Skeletal muscle satellite cell (primary cell): ENCODE results near the gene A2M.

Experiments
- H3K27me3 ChIP-seq: 2 replicates; pipeline ENCODE4 v1.7.0; 2013; ENCODE audit warnings: low read length; ENCODE audit not compliant: control insufficient read depth, insufficient read depth
- H3K36me3 ChIP-seq: 2 replicates; pipeline ENCODE4 v1.7.0; 2013; ENCODE audit warnings: mild to moderate bottlenecking, control low read depth, low read length; ENCODE audit not compliant: insufficient read depth
- H3K4me1 ChIP-seq: 2 replicates; pipeline ENCODE4 v1.7.0; 2013; ENCODE audit warnings: low read length; ENCODE audit not compliant: control insufficient read depth, insufficient read depth
- H3K4me2 ChIP-seq: 2 replicates; pipeline ENCODE4 v1.7.0; 2013; ENCODE audit warnings: mild to moderate bottlenecking, low read length
- H3K4me3 ChIP-seq: 2 replicates; pipeline ENCODE4 v1.7.0; 2013; ENCODE audit warnings: low read length
- H3K9ac ChIP-seq: 2 replicates; pipeline ENCODE4 v1.7.0; 2013; ENCODE audit warnings: mild to moderate bottlenecking, low read depth, low read length, moderate library complexity
- H3K9me3 ChIP-seq: replicated peaks from 2 replicates; pipeline ENCODE4 v1.7.0; 2013; ENCODE audit warnings: mild to moderate bottlenecking, control low read depth, low read length

A2M gene

DNA sequence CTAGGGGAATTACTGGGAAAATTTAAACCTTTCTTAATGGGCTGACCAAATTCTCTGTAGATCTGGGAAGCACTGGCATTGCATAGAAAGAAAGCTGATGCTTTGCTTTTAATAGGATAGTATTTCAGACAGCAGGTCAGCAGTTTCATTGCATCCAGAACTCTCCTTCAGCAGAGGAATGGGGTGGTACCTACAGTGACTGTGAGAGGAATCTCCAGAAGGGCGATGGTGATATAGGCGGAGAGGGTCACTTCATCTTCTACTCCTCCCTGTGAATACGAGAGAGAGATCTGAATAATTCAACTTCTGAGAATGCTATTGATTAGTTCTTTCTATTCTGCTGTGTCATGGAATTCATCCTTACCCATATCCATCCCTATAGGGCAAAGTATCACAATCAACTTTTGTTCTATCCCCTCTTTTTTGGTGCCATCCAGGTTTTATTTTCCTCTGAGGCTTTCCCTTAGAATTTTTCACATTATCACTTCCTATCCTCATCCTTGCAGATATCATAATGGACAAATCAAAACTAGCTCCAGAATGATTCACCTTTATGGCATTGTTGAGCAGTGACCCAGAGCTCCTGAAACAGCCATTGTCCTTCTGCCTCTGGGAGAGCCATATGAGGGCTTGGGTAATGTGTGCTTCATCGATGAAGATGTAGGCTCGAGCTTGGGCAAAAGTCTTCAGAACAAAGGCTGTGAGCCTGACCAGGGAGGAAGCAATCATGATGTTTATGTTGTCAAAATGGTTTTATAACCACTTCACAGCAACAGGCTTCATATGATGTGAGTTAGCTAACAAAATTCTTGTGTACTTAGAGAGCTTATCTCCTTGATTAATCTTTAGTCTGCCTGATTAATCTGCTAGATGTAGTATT is 38.3 kb downstream of the A2M start:
- H3K4me2 ChIP-seq = no peak overlapping the region
- no peaks in the 10 kb centered on the region for H3K27me3 ChIP-seq
- H3K4me3 ChIP-seq = no peak overlapping the region
- no peaks in the 10 kb centered on the region for H3K4me1 ChIP-seq
- no peaks in the 10 kb centered on the region for H3K9me3 ChIP-seq
- H3K36me3 ChIP-seq = no peaks in the 10 kb centered on the region
- H3K9ac ChIP-seq = no peak overlapping the region

- no peaks in the 10 kb centered on the region for H3K36me3 ChIP-seq
- H3K4me3 ChIP-seq = no peak overlapping the region
- H3K4me1 ChIP-seq = no peaks in the 10 kb centered on the region
- H3K9ac ChIP-seq = no peak overlapping the region
- no peak overlapping the region for H3K4me2 ChIP-seq
- H3K9me3 ChIP-seq = no peaks in the 10 kb centered on the region
- no peaks in the 10 kb centered on the region for H3K27me3 ChIP-seq
These were observed 39.0 kb downstream of the A2M start for GRCh38 chr12:9076733-9077132.

DNA sequence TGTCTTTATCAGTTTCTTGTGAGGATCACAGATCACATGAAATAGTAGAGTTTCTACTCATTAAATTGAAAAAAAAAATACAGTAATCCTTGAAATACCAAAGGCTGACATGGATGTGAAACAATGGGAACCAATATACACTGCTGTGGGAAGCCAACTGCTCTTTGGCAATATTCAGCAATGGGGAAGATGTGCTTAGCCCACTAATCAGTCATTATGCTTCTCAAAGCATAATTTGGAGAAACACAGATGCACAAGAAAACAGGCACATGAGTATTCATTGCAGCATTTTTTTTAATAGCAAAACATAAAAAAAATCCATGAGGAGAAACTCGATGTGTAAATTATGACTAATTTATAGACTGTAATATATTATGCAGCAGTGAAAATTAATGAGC is 40.6 kb downstream of the A2M start:
- Histone ChIP-seq H3K9ac (no peak overlapping the region), H3K36me3 (no peaks in the 10 kb centered on the region), H3K4me3 (no peak overlapping the region), H3K27me3 (no peaks in the 10 kb centered on the region), H3K4me2 (no peak overlapping the region), H3K9me3 (no peaks in the 10 kb centered on the region), H3K4me1 (no peaks in the 10 kb centered on the region)

DNA sequence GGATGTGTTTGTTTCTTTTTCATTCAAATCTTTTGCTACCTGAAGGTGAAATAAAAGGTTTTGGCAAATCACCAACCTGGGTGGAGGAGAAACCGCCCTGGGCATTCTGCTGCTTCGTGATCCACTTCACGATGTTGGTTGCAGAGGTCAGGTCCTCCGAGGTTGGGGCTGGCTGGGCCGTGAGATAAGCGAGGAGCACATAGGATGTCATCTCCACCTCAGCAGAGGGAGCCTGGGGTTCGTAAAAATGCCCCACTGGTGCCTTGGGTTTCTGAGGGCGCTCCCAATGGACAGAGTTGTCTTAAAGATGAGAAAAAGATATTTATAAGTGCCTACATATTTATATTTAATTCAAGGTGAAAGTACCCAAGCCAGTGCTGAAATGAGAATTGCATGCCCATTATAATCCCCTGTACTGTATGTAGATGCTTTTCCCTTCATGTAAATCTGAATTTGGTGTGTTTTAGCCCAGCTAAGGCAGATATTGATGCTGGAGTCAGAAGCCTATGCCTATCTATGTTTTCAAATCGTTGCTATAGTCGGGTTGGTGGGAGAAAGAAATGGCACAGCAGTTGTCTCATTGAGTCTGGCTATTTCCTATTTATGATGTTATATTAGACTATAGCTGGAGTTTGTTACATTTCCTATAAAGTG is 41.1 kb downstream of the A2M start:
- Histone ChIP-seq H3K9me3 (no peaks in the 10 kb centered on the region), H3K4me3 (no peak overlapping the region), H3K4me2 (no peak overlapping the region), H3K4me1 (no peaks in the 10 kb centered on the region), H3K9ac (no peak overlapping the region), H3K36me3 (no peaks in the 10 kb centered on the region), H3K27me3 (no peaks in the 10 kb centered on the region)

DNA sequence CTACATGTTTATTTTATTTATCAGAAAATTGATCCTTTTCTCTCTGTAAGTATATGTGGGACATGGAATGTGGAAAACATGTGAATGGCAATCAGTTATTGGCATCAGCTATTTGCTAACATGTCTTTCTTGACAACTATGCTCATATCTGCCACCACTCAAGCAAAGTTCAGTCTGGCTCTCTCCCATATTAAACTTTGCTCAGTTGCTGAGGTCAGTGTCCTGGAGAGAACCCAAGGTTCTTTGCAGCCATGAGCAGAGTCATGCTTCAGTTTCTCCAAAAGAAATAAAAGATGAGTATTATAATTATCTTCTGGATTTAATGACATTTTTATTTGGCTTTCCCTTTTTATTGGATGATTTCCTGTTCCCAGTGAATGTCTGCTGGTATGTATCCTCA is 42.6 kb downstream of the A2M start:
- Histone ChIP-seq H3K4me3 (no peak overlapping the region), H3K4me2 (no peak overlapping the region), H3K9ac (no peak overlapping the region)

DNA sequence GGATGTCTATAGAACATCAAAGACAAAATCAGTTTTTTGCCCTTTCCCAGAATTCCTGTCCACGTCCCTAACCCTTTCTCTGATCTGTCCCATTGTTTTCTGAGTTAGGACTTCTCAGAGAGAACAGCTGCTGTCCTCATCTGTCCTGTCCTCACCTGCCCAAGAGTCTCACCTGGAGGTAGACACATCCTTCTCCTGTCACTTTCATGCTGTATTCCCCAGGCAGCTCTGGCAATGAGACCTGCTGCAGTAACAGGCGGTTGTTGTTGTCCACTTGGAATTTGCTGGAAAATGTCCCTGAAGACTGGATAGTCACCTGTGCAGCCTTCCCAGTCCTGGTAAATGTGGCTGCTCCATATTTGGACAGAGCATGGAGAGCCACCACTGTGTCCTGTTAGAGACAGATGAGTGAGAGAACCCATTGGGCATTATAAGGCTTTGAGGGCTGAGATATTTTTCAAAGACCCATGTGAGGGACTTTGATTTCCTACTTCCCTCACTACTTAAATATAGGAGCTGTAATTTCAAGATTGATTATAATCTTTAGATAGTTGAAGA is 43.2 kb downstream of the A2M start:
- Histone ChIP-seq H3K9ac (no peak overlapping the region), H3K36me3 (no peaks in the 10 kb centered on the region), H3K4me2 (no peak overlapping the region), H3K9me3 (no peaks in the 10 kb centered on the region), H3K27me3 (no peaks in the 10 kb centered on the region), H3K4me1 (no peaks in the 10 kb centered on the region), H3K4me3 (no peak overlapping the region)

More for the DNA sequence above, 42.6 kb downstream of the A2M start:
- Histone ChIP-seq H3K27me3 (no peaks in the 10 kb centered on the region), H3K4me1 (no peaks in the 10 kb centered on the region), H3K9me3 (no peaks in the 10 kb centered on the region), H3K36me3 (no peaks in the 10 kb centered on the region)

GRCh38 chr12:9071969-9072368 is 43.8 kb downstream of the A2M start:
- H3K9ac ChIP-seq = no peak overlapping the region
- no peaks in the 10 kb centered on the region for H3K4me1 ChIP-seq
- H3K9me3 ChIP-seq = no peaks in the 10 kb centered on the region
- no peak overlapping the region for H3K4me3 ChIP-seq
- no peaks in the 10 kb centered on the region for H3K27me3 ChIP-seq
- H3K4me2 ChIP-seq = no peak overlapping the region
- no peaks in the 10 kb centered on the region for H3K36me3 ChIP-seq

GRCh38 chr12:9071518-9071917 is 44.2 kb downstream of the A2M start:
- H3K9me3 ChIP-seq = no peaks in the 10 kb centered on the region
- H3K4me3 ChIP-seq = no peak overlapping the region
- H3K4me2 ChIP-seq = no peak overlapping the region
- no peaks in the 10 kb centered on the region for H3K36me3 ChIP-seq
- H3K4me1 ChIP-seq = no peaks in the 10 kb centered on the region
- no peaks in the 10 kb centered on the region for H3K27me3 ChIP-seq
- H3K9ac ChIP-seq = no peak overlapping the region

DNA sequence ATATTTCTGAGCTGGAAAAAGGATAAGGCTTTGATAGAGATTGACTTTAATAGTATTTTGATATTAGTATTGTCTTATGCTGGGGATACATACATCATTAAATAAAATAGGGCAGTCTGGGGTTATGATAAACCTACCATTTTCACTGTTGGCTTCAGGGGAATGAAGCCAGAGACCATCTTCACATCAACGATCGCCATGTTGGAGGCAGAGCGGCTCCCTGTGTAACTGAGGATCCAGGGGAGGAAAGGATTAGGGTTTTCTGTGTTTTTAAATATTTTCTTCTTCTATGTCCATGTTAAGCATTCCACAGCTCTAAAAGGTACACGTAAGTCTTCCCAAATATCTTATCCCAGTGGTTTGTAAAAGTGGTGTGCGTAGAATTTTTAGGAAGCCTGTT is 45.4 kb downstream of the A2M start:
- Histone ChIP-seq H3K27me3 (no peaks in the 10 kb centered on the region), H3K36me3 (no peaks in the 10 kb centered on the region), H3K9me3 (no peaks in the 10 kb centered on the region), H3K4me3 (no peak overlapping the region), H3K4me1 (no peaks in the 10 kb centered on the region), H3K9ac (no peak overlapping the region), H3K4me2 (no peak overlapping the region)

GRCh38 chr12:9068600-9068999 is 47.1 kb downstream of the A2M start:
- H3K9ac ChIP-seq = no peak overlapping the region
- H3K4me3 ChIP-seq = no peak overlapping the region
- H3K9me3 ChIP-seq = no peaks in the 10 kb centered on the region
- no peak overlapping the region for H3K4me2 ChIP-seq
- H3K27me3 ChIP-seq = no peaks in the 10 kb centered on the region
- no peaks in the 10 kb centered on the region for H3K36me3 ChIP-seq
- H3K4me1 ChIP-seq = peaks cover 4% of the 10 kb centered on the region

- Histone ChIP-seq H3K4me2 (no peak overlapping the region), H3K9ac (no peak overlapping the region), H3K4me3 (no peak overlapping the region), H3K9me3 (no peaks in the 10 kb centered on the region), H3K27me3 (no peaks in the 10 kb centered on the region), H3K4me1 (peaks cover 4% of the 10 kb centered on the region), H3K36me3 (no peaks in the 10 kb centered on the region)
These were observed 47.6 kb downstream of the A2M start for GRCh38 chr12:9068086-9068485.
